Measurements from ENCODE around the gene MACROH2A1. TPM values are rescaled to one million over a fixed set of nuclear protein-coding genes. Genes with fewer than 3 reads are reported as not detected.

MACROH2A1 gene
- 103 TPM for total RNA-seq
- long read RNA-seq, transcript H2AFY-202 (9 exons, 1,859 nt) = major isoform, 50 of 187 reads
- long read RNA-seq, partial matches to known transcripts = 5 of 187 reads
- long read RNA-seq, other reads (novel, unspliced or antisense) = 127 of 187 reads

DNA sequence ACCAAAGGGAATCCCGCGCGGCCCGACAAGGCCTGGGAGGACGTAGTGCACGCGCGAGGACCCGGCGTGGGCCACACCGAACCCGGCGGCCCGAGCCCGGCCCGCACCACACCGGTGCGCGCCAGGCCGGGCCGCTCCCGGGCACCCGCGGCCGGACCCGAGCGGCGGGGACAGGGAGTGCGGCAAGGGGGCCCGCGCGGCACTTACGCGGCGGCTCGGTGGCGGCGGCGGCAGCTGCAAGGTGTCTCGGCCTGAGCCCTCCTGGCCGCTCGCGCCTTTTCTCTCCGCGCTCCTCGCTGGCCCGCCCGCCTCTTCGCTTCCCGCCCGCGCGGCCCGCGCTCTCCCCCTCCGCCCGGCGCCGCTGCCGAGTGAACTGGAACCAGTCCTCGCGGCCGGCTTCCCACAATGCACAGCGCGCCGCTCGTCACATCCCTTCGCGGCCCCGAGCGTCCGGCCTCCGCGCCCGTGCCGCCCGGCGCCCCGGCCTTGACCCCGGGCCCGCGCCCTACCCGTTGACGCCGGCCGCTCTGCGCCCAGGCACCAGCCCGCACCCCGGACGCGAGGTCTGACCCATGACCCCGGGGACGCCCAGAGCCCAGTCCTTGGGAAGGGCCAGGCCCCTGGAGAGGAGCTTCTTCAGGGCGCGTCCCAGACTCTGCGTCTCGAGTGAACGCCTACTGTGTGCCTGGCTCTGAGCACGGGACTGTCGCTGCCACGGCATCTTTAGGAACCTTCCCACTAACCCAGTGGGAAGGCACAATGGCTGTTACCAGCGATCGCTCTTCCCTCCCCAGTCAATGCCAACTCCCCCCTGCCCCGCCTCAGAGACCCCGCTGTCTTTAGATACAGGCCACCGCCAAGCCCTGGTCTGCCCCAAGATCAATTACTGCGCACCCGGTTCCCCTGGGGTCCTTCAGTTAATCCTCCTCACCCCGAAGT lies at the start of gene MACROH2A1:
TSS of gene MACROH2A1 (minus strand) at position 377 of the 939 bp plus-strand sequence. CDS start 10,138 bp downstream, outside the sequence.
- H3K27ac ChIP-seq (replicated peaks) = peak within 1 kb of the TSS; percentile 97
- intact Hi-C loops (cut with micrococcal nuclease) = no loop called here
- no peaks in the 10 kb centered on the region for H3K36me3 ChIP-seq
- no peaks in the 10 kb centered on the region for H3K9me3 ChIP-seq (replicated peaks)
- H3K4me3 ChIP-seq = peak within 1 kb of the TSS; percentile 99
- DNase-seq = peak; percentile 92
- peaks cover 54% of the 10 kb centered on the region for H3K4me1 ChIP-seq
- H3K27me3 ChIP-seq (ENCODE audit: low read depth) = no peaks in the 10 kb centered on the region
- TF ChIP-seq CTCF (IDR thresholded peaks at IDR 0.05; ENCODE audit: borderline replicate concordance) = peak; percentile 31

- Histone ChIP-seq H3K36me3 (no peaks in the 10 kb centered on the region), H3K27me3 (ENCODE audit: low read depth) (peaks cover 50% of the 10 kb centered on the region), H3K9me3 (replicated peaks) (no peaks in the 10 kb centered on the region), H3K27ac (replicated peaks) (no peak overlapping the region), H3K4me1 (peaks cover 7% of the 10 kb centered on the region), H3K4me3 (no peak overlapping the region)
- no peak for TF ChIP-seq CTCF (IDR thresholded peaks at IDR 0.05; ENCODE audit: borderline replicate concordance)
- DNase-seq = no peak
- intact Hi-C loops (cut with micrococcal nuclease) = no loop called here
These were observed 49.2 kb upstream of the MACROH2A1 start for GRCh38 chr5:135448071-135448739.

- H3K27me3 ChIP-seq (ENCODE audit: low read depth) = peaks cover 43% of the 10 kb centered on the region
- H3K36me3 ChIP-seq = no peaks in the 10 kb centered on the region
- intact Hi-C loops (cut with micrococcal nuclease) = no loop called here
- DNase-seq = no peak
- no peak within 1 kb of the TSS for H3K4me3 ChIP-seq
- TF ChIP-seq CTCF (IDR thresholded peaks at IDR 0.05; ENCODE audit: borderline replicate concordance) = no peak
- H3K9me3 ChIP-seq (replicated peaks) = no peaks in the 10 kb centered on the region
- H3K27ac ChIP-seq (replicated peaks) = no peak within 1 kb of the TSS
- H3K4me1 ChIP-seq = peaks cover 9% of the 10 kb centered on the region
These were observed 48.4 kb upstream of the MACROH2A1 start, which contains the start of gene DCANP1 for GRCh38 chr5:135447298-135447929. TSS of gene DCANP1 (minus strand) at chr5:135447348. CDS start at chr5:135447108, 240 bp downstream.

DNA sequence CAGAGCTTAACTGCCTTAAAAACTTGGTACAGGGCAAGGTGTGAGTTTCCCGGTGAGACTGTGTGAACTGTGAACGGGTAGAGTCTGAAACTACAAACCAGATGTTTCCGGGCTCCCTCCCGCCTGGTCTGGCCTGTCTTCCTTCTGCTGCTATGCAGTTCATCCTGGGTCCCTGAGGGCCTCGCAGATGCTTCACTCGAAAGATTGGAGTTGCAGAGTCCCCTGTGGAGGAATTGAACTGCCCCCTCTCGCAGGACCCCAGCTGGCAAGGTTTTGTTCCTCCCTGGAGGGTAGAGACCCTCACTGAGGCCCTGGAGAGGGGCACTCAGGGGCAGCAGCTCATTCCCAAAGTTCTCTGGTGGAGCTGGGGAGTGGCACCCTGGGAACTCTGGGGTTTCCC lies 47.6 kb upstream of the MACROH2A1 start:
- TF ChIP-seq CTCF (IDR thresholded peaks at IDR 0.05; ENCODE audit: borderline replicate concordance) = no peak
- peaks cover 36% of the 10 kb centered on the region for H3K27me3 ChIP-seq (ENCODE audit: low read depth)
- no peak overlapping the region for H3K27ac ChIP-seq (replicated peaks)
- H3K4me1 ChIP-seq = peaks cover 9% of the 10 kb centered on the region
- no peak for DNase-seq
- intact Hi-C loops (cut with micrococcal nuclease) = no loop called here
- H3K4me3 ChIP-seq = no peak overlapping the region
- H3K9me3 ChIP-seq (replicated peaks) = no peaks in the 10 kb centered on the region
- H3K36me3 ChIP-seq = no peaks in the 10 kb centered on the region

DNA sequence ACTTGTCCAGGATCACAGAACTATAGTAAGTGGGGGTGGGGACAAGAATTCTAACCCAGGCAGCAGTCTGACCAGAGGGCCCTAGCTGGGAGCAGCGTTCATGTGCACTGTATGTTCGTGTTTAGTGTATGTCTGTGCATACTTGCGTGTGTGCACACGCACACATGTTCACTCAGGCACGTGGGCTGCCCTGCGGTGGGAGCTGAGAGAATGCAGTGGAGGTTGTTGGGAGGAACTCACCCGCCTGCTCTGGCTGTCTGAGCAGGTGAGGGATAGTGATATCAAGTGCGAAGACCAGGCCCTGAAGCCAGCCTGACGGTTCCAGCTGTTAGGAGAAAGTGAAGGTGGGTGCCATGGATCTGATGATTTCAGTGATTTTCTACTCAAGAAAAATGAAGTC lies 47.2 kb upstream of the MACROH2A1 start:
- no peak for DNase-seq

More for the DNA sequence above, 47.2 kb upstream of the MACROH2A1 start:
- Histone ChIP-seq H3K4me1 (peaks cover 9% of the 10 kb centered on the region), H3K27ac (replicated peaks) (no peak overlapping the region), H3K4me3 (no peak overlapping the region), H3K36me3 (no peaks in the 10 kb centered on the region), H3K27me3 (ENCODE audit: low read depth) (peaks cover 32% of the 10 kb centered on the region), H3K9me3 (replicated peaks) (no peaks in the 10 kb centered on the region)
- intact Hi-C loops (cut with micrococcal nuclease) = no loop called here
- no peak for TF ChIP-seq CTCF (IDR thresholded peaks at IDR 0.05; ENCODE audit: borderline replicate concordance)

All from left ventricle myocardium inferior (tissue), 1 donor.